Thyroid gland (tissue), 4 donors: ENCODE measurements around the gene PRR5. TPM values are rescaled to one million over a fixed set of nuclear protein-coding genes. Genes with fewer than 3 reads are reported as not detected.
A peak's percentile ranks its signal among the peaks of the same experiment; 100 is the strongest.

Source experiments
- DNase-seq, 2 donors: peaks; one replicate each; pipeline ENCODE4 v3.0.0-alpha.2; 2019
- H3K27ac ChIP-seq, 3 donors: fragments of 200-600 bp; sonication (generic); 1 replicate in 2 of 3; 2 replicates in 1 of 3; pipeline ENCODE4 v1.5.1; 2016 to 2019; ENCODE audit warnings: mild to moderate bottlenecking in 1 of 3, moderate library complexity in 1 of 3
- H3K27me3 ChIP-seq: fragments of 200-600 bp; sonication (generic); one replicate; pipeline ENCODE4 v1.5.1; 2019
- H3K36me3 ChIP-seq, 2 donors: fragments of 200-600 bp; sonication (generic); one replicate each; pipeline ENCODE4 v1.5.1; 2016 to 2019
- H3K4me1 ChIP-seq, 2 donors: fragments of 200-600 bp; sonication (generic); one replicate each; pipeline ENCODE4 v1.5.1; 2017 to 2019
- H3K4me3 ChIP-seq, 3 donors: fragments of 200-600 bp; sonication (generic); replicated peaks in 1 of 3; 1 replicate in 2 of 3; 2 replicates in 1 of 3; pipeline ENCODE4 v1.5.1; 2016; ENCODE audit warnings: mild to moderate bottlenecking in 1 of 3
- H3K9me3 ChIP-seq: fragments of 200-600 bp; sonication (generic); one replicate; pipeline ENCODE4 v1.5.1; 2017
- CTCF ChIP-seq, 6 experiments: fragments of 200-600 bp in 3 of 6; fragments of 450-650 bp in 3 of 6; sonication (generic) in 3 of 6; IDR thresholded peaks; one replicate each; pipeline ENCODE4 v1.5.1; 2016 to 2019; ENCODE audit warnings: antibody characterized with exemption in 6 of 6, mild to moderate bottlenecking in 2 of 6, inconsistent platforms in 1 of 6, moderate library complexity in 1 of 6
- POLR2A ChIP-seq, 2 donors: fragments of 450-650 bp; IDR thresholded peaks; one replicate each; pipeline ENCODE4 v1.6.1; 2017; ENCODE audit warnings: antibody characterized with exemption in 2 of 2, mild to moderate bottlenecking in 2 of 2, moderate library complexity in 1 of 2
- WGBS, 2 donors: methylation state at CpG; one replicate each; pipeline ENCODE4 v1.1.5; 2017; 5-methylcytosine and 5-hydroxymethylcytosine counted together
- intact Hi-C: fragments of 100-400 bp; cut with DNase I; formaldehyde crosslinking; loops from one replicate; pipeline ENCODE4 v1.15.1; 2023
- total RNA-seq, 4 donors: library from RNA; depleted of rRNA; stranded (reverse); fragments of >200 nt; gene quantifications; one replicate each; pipeline ENCODE4 v1.2.3, GENCODE V29; 2016

Gene PRR5
- total RNA-seq, 4 donors from 2014 or later = 17.3 to 31.8 (median 26.9) TPM

- Histone ChIP-seq H3K27me3 (no peaks in the 10 kb centered on the region), H3K27ac (no peak overlapping the region), H3K9me3 (no peaks in the 10 kb centered on the region), H3K36me3 (no peaks in the 10 kb centered on the region), H3K4me1 (peaks cover 12 to 20% of the 10 kb centered on the region in 2 donors), H3K4me3 (no peak overlapping the region)
- intact Hi-C loops = no loop called here
- TF ChIP-seq POLR2A (IDR thresholded peaks at IDR 0.05) = no peak
- no peak for TF ChIP-seq CTCF (IDR thresholded peaks at IDR 0.05)
- DNase-seq = peak; percentile 45 to 59
- WGBS, 2 donors = 70 to 72% methylated on average over 8 to 9 of the region's 23 CpGs
Observed at GRCh38 chr22:44765571-44766285, 63.7 kb downstream of the PRR5 start.

GRCh38 chr22:44773082-44773481 lies 71.1 kb downstream of the PRR5 start:
- no peaks in the 10 kb centered on the region for H3K27me3 ChIP-seq
- no peak overlapping the region for H3K27ac ChIP-seq
- no peak overlapping the region for H3K4me3 ChIP-seq
- WGBS, 2 donors = 100% methylated on average over 1 of the region's 1 CpG
- H3K36me3 ChIP-seq = no peaks in the 10 kb centered on the region
- intact Hi-C loops = no loop called here
- H3K4me1 ChIP-seq = peaks cover 9 to 19% of the 10 kb centered on the region in 2 donors
- no peak for DNase-seq
- H3K9me3 ChIP-seq = no peaks in the 10 kb centered on the region
- TF ChIP-seq POLR2A (IDR thresholded peaks at IDR 0.05) (no peak), CTCF (IDR thresholded peaks at IDR 0.05) (no peak)

GRCh38 chr22:44775862-44776261 lies 73.9 kb downstream of the PRR5 start:
- intact Hi-C loops = no loop called here
- Histone ChIP-seq H3K4me1 (peaks cover 9 to 10% of the 10 kb centered on the region in 2 donors), H3K4me3 (no peak overlapping the region), H3K9me3 (no peaks in the 10 kb centered on the region), H3K27ac (no peak overlapping the region), H3K36me3 (no peaks in the 10 kb centered on the region), H3K27me3 (no peaks in the 10 kb centered on the region)
- DNase-seq = no peak
- TF ChIP-seq POLR2A (IDR thresholded peaks at IDR 0.05) (no peak), CTCF (IDR thresholded peaks at IDR 0.05) (no peak)
- WGBS, 2 donors = 88 to 98% methylated on average over 5 of the region's 5 CpGs

GRCh38 chr22:44776605-44777363 lies 74.8 kb downstream of the PRR5 start:
- 62 to 69% methylated on average over 16 of the region's 16 CpGs for WGBS, 2 donors
- intact Hi-C loops = no loop called here

More at GRCh38 chr22:44776605-44777363, 74.8 kb downstream of the PRR5 start:
- peak overlapping the region in 2 of 3 donors; percentile 52 to 74 for H3K27ac ChIP-seq
- TF ChIP-seq POLR2A (IDR thresholded peaks at IDR 0.05) (no peak), CTCF (IDR thresholded peaks at IDR 0.05) (no peak)
- peak; percentile 47 to 51 for DNase-seq
- peaks cover 9 to 10% of the 10 kb centered on the region in 2 donors for H3K4me1 ChIP-seq
- H3K4me3 ChIP-seq = no peak overlapping the region
- no peaks in the 10 kb centered on the region for H3K36me3 ChIP-seq
- H3K27me3 ChIP-seq = no peaks in the 10 kb centered on the region
- no peaks in the 10 kb centered on the region for H3K9me3 ChIP-seq
